Ecto neural progenitor cell (in vitro differentiated cells): Measurements from ENCODE around the gene ARID4A.
"Not testable (repeated sequence)": the region's sequence is repeated elsewhere in the genome, so short reads cannot be mapped to it uniquely, and the experiment has no call there.

Experiments
- DNase-seq: peaks from one replicate; pipeline ENCODE4 v3.0.0-alpha.2; 2018; ENCODE audit warnings: low spot score

The ARID4A gene

DNA sequence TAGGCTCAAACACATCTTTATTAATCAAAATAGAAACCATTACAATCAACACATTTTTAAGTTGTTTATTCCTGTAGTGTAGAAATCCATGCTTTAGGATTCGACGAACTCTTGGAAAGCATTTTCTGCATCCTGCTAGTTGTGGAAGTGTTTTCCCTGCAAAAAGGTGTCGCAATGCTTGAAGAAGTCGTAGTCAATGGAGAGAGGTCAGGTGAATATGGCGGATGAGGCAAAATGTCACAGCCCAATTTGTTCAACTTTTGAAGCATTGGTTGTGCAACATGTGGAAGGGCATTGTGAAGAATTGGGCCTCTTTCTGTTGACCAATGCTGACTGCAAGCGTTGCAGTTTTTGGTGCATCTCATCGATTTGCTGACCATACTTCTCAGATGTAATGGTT, 4.2 kb upstream of the ARID4A start:
- DNase-seq = no peak

GRCh38 chr14:58296726-58297125, 1.6 kb upstream of the ARID4A start:
- no peak for DNase-seq

GRCh38 chr14:58297412-58297761, 968 bp upstream of the ARID4A start:
- DNase-seq = no peak

DNA sequence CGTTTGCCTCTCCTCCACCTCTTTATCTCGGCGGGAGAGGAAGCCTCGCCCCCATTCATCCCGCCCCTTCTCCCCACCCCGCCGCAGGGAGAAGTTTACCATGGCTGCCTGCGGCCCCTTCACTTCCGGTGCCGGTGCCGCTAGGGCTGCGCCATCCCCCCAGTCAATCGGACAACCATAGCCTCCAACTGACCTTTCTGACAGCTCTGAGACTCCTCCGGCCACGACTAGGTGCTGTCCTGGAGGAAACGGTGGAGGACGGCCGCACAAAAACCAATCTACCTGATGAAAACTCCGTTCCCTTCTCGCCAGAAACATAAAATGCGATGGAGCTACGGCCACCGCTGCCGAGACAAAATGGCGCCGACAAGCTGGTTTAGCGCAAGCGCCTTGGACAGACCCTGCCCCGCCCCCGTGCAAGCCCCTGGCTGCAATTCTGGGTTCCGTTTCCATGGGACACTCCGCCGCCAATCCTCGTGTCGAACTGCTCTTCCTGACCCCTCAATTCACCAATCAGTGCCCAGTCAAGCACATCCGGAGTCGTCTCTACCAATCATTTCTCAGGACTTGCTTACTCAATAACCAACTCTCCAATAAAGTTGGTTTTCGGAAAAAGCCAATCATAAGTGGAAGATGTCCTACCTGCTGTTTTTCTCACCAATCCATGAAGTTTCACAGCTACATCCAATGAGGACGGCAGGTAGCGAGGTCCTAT, 436 bp upstream of the ARID4A start:
- peak; percentile 99 for DNase-seq

GRCh38 chr14:58299401-58300330, 1.3 kb downstream of the ARID4A start:
- no peak for DNase-seq

GRCh38 chr14:58301416-58301815, 3.1 kb downstream of the ARID4A start:
- no peak for DNase-seq

DNA sequence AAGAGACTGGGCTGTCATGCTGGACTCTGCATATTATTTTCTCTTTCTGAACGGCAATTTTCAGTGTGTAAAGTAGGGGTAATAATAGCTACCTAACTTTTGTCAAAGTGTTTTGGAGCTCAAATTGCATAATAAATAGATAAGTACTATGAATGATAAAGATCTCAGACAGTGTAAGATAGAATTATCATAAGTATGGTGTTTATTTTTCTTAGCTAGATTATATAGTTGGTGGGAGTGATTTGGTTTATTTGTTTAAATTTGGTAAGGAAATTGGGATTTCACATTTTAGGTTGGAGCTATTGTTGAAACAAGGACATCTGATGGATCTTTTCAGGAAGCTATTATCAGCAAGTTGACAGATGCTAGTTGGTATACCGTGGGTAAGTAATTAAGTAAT, 7.4 kb downstream of the ARID4A start:
- no peak for DNase-seq

- no peak for DNase-seq
Measured at GRCh38 chr14:58307597-58308316, 9.4 kb downstream of the ARID4A start.

DNA sequence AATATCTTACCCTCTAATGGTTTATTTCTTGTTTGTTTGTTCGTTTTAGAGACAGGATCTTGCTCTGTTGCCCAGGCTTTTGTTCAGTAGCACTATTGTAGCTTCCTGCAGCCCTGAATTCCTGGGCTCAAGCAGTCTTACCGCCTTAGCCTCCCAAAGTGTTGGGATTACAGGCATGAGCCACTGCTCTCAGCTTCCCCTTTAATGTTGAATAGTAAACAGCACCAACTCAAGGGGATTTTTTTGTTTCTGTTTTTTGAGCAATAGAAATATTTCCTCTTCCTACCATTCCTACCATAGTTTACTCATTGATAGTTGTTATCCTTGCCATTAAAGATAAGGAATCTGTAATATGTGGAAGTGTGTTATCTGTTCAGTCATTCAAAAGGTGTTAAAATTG, 10.7 kb downstream of the ARID4A start:
- DNase-seq = no peak

GRCh38 chr14:58313699-58314098, 15.3 kb downstream of the ARID4A start:
- no peak for DNase-seq

GRCh38 chr14:58315606-58316005, 17.3 kb downstream of the ARID4A start:
- no peak for DNase-seq

DNA sequence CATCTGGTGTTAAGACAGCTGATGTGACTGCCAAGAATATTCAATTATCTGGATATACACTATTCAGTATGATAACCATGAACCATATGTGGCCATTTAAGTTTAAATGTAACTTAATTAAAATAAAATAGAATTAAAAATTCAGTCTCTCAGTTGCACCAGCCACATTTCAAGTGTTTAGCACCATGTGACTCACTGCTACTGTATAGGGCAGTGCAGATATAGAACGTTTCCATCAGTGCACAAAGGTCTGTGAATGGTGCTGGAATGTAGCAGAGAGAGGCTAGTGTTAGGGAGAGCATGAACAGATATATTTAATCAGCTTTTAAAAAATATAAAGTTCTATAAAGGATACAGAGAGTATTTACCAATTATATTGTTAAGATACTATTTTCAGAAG, 28.7 kb downstream of the ARID4A start:
- DNase-seq = no peak

GRCh38 chr14:58331111-58331510, 32.8 kb downstream of the ARID4A start:
- peak; percentile 59 for DNase-seq

DNA sequence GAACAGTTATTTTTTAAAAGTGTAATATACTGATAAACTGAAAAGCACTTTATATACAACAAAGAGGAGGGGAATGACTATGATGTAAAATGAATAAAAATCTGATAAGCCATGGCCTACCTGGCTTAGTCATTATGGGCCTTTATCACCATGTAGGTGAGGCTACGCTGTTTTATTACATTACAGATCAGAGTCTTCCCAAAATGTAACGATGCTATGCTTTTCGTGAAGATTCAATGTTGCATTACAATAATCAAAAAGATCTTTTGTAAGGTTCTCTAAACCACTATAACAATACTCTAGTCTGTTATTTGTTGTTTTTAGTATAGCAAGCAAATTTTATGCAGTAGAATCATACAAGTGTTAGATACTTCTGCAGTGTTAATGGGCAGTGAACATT, 34.2 kb downstream of the ARID4A start:
- DNase-seq = no peak

DNA sequence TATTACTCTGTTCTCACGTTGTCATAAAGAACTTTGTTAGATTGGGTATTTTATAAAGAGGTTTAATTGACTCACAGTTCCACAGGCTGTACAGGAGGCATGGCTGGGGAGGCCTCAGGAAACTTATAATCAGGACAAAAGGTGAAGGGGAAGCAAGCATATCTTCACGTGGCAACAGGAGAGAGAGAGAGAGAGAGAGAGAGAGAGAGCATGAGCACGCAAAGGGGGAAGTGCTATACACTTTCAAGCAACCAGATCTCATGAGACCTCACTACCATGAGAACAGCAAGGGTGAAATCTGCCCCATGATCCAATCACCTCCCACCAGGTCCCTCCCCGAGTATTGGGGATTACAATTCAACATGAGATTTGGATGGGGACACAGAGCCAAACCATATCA, 41.3 kb downstream of the ARID4A start:
- not testable (repeated sequence) for DNase-seq

DNA sequence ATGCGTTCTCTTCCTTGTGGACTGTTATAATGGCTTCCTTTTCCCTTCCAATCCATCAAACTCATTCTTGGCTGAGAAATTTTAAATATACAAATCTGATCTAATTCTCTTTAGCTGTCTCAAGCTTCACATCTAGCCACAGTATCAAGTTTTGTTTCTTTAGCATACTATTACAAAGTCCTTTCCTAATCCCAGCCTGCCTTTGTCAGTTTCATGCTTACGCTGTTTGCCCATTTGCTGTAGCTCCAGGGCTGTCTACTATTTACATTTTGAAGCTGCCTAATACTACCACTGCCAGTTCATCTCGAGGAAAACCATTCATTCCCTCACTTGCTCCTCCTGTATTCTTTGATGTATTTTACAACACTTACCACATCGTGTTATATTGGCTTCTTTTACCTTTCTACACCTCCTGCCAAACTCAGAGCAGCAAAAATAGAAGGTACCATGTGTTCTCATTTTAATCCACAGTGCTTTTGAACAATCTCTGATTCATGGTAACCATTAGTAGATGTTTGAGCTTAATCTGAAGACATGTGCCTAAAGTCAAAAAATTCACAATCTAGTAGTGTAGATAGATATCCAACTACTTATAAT, 42.9 kb downstream of the ARID4A start:
- no peak for DNase-seq

- DNase-seq = not testable (repeated sequence)
Measured at GRCh38 chr14:58343535-58343934, 45.2 kb downstream of the ARID4A start.

- no peak for DNase-seq
Measured at GRCh38 chr14:58353516-58354299, 55.4 kb downstream of the ARID4A start.

DNA sequence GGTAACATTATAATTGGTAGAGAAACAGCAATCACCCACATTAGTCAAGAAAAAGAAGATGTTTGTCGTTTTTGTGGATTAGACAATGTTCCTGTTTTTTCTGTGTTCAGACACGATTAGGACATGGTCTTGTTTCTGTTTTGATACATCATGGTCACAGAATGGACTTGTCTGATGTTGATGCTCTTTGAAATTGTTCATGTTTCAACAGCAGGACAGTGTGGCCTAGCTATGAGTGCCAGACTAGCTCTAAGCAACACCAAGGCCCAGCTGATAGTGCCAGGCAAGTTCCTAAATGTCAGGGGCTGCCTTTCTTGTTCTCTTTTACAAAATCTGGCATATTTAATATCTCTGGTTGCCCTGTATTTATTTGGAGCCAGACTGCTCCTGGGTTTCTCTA, 56.5 kb downstream of the ARID4A start:
- DNase-seq = no peak

GRCh38 chr14:58356268-58356667, 57.9 kb downstream of the ARID4A start:
- DNase-seq = no peak

DNA sequence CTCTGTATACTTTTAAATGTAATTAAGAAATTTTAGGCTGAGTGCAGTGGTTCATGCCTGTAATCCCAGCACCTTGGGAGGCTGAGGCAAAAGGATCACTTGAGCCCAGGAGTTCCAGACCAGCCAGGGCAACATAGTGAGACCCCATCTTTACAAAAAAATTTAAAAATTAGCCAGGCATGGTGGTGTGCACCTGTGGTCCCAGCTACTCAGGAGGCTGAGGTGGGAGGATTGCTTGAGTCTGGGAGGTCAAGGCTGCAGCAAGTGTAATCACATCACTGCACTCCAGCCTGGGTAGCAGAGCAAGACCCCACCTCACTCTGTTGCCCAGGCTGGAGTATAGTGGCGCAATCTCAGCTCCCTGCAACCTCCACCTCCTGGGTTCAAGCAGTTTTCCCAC, 63.9 kb downstream of the ARID4A start:
- not testable (repeated sequence) for DNase-seq
